ENCODE measurements around the gene CETN3. TPM values are rescaled to one million over a fixed set of nuclear protein-coding genes. Genes with fewer than 3 reads are reported as not detected.

CETN3 gene
- polyA plus RNA-seq = 34.6 TPM
- long read RNA-seq, donor 1, partial matches to known transcripts = 0 of 5 reads
- long read RNA-seq, donor 1, other reads (novel, unspliced or antisense) = 0 of 5 reads
- long read RNA-seq, donor 2, transcript CETN3-201 (5 exons, 2,432 nt) = major isoform, 20 of 23 reads
- long read RNA-seq, donor 2, partial matches to known transcripts = 0 of 23 reads
- long read RNA-seq, donor 2, other reads (novel, unspliced or antisense) = 0 of 23 reads
- long read RNA-seq, donor 3, transcript CETN3-201 (5 exons, 2,432 nt) = major isoform, 24 of 31 reads
- long read RNA-seq, donor 3, partial matches to known transcripts = 0 of 31 reads
- long read RNA-seq, donor 3, other reads (novel, unspliced or antisense) = 0 of 31 reads
- long read RNA-seq, donor 4 = 0 reads
- long read RNA-seq, donor 5, transcript CETN3-201 (5 exons, 2,432 nt) = major isoform, 16 of 20 reads
- long read RNA-seq, donor 5, partial matches to known transcripts = 0 of 20 reads
- long read RNA-seq, donor 5, other reads (novel, unspliced or antisense) = 0 of 20 reads
- long read RNA-seq, donor 6, transcript CETN3-204 (4 exons, 867 nt) = minor isoform, 5 of 22 reads
- long read RNA-seq, donor 6, transcript CETN3-201 (5 exons, 2,432 nt) = major isoform, 16 of 22 reads
- long read RNA-seq, donor 6, partial matches to known transcripts = 0 of 22 reads
- long read RNA-seq, donor 6, other reads (novel, unspliced or antisense) = 0 of 22 reads
- long read RNA-seq, donor 7, transcript CETN3-201 (5 exons, 2,432 nt) = major isoform, 19 of 22 reads
- long read RNA-seq, donor 7, partial matches to known transcripts = 0 of 22 reads
- long read RNA-seq, donor 7, other reads (novel, unspliced or antisense) = 0 of 22 reads
- long read RNA-seq, donor 8, transcript CETN3-201 (5 exons, 2,432 nt) = major isoform, 26 of 33 reads
- long read RNA-seq, donor 8, transcript CETN3-204 (4 exons, 867 nt) = minor isoform, 7 of 33 reads
- long read RNA-seq, donor 8, partial matches to known transcripts = 0 of 33 reads
- long read RNA-seq, donor 8, other reads (novel, unspliced or antisense) = 0 of 33 reads
- long read RNA-seq, donor 9, transcript CETN3-201 (5 exons, 2,432 nt) = major isoform, 21 of 27 reads
- long read RNA-seq, donor 9, partial matches to known transcripts = 0 of 27 reads
- long read RNA-seq, donor 9, other reads (novel, unspliced or antisense) = 0 of 27 reads
- long read RNA-seq, donor 10, transcript CETN3-201 (5 exons, 2,432 nt) = major isoform, 33 of 40 reads
- long read RNA-seq, donor 10, transcript CETN3-205 (3 exons, 664 nt) = minor isoform, 5 of 40 reads
- long read RNA-seq, donor 10, partial matches to known transcripts = 0 of 40 reads
- long read RNA-seq, donor 10, other reads (novel, unspliced or antisense) = 0 of 40 reads
- long read RNA-seq, donor 11, transcript CETN3-201 (5 exons, 2,432 nt) = major isoform, 16 of 18 reads
- long read RNA-seq, donor 11, partial matches to known transcripts = 0 of 18 reads
- long read RNA-seq, donor 11, other reads (novel, unspliced or antisense) = 0 of 18 reads

- WGBS (ENCODE audit: insufficient coverage, low lambda C conversion rate) = no CpG with 5 or more reads among the region's 51 CpGs
- Histone ChIP-seq H3K9me3 (ENCODE audit: control insufficient read depth, low read depth, low read length) (no peaks in the 10 kb centered on the region), H3K4me1 (ENCODE audit: control insufficient read depth, insufficient read depth, low read length) (peaks cover 6% of the 10 kb centered on the region), H3K27ac (ENCODE audit: low read length) (peak within 1 kb of the TSS; percentile 99), H3K4me3 (ENCODE audit: low read length) (peak within 1 kb of the TSS; percentile 94), H3K27me3 (ENCODE audit: control insufficient read depth, insufficient read depth, low read length) (no peaks in the 10 kb centered on the region), H3K36me3 (ENCODE audit: control insufficient read depth, insufficient read depth, low read length) (no peaks in the 10 kb centered on the region)
- DNase-seq = peak; percentile 91 to 95
Measured at GRCh38 chr5:90409318-90410177, at the start of gene CETN3. Gene CETN3 (minus strand): TSS chr5:90409756. CDS start chr5:90409661, 95 bp downstream.

GRCh38 chr5:90446961-90447360 is 37.4 kb upstream of the CETN3 start:
- no peaks in the 10 kb centered on the region for H3K36me3 ChIP-seq (ENCODE audit: control insufficient read depth, insufficient read depth, low read length)
- no peaks in the 10 kb centered on the region for H3K9me3 ChIP-seq (ENCODE audit: control insufficient read depth, low read depth, low read length)
- H3K27me3 ChIP-seq (ENCODE audit: control insufficient read depth, insufficient read depth, low read length) = no peaks in the 10 kb centered on the region
- H3K4me3 ChIP-seq (ENCODE audit: low read length) = no peak overlapping the region
- H3K27ac ChIP-seq (ENCODE audit: low read length) = no peak overlapping the region
- no peaks in the 10 kb centered on the region for H3K4me1 ChIP-seq (ENCODE audit: control insufficient read depth, insufficient read depth, low read length)
- no peak for DNase-seq

GRCh38 chr5:90440644-90441043 is 31.1 kb upstream of the CETN3 start:
- peaks cover 2% of the 10 kb centered on the region for H3K4me1 ChIP-seq (ENCODE audit: control insufficient read depth, insufficient read depth, low read length)
- H3K36me3 ChIP-seq (ENCODE audit: control insufficient read depth, insufficient read depth, low read length) = no peaks in the 10 kb centered on the region
- no peaks in the 10 kb centered on the region for H3K9me3 ChIP-seq (ENCODE audit: control insufficient read depth, low read depth, low read length)
- H3K27ac ChIP-seq (ENCODE audit: low read length) = no peak overlapping the region
- DNase-seq = no peak
- no peaks in the 10 kb centered on the region for H3K27me3 ChIP-seq (ENCODE audit: control insufficient read depth, insufficient read depth, low read length)
- 43% methylated on average over 1 of the region's 2 CpGs for WGBS (ENCODE audit: insufficient coverage, low lambda C conversion rate)
- no peak overlapping the region for H3K4me3 ChIP-seq (ENCODE audit: low read length)

GRCh38 chr5:90438100-90438499 is 28.5 kb upstream of the CETN3 start:
- no CpG with 5 or more reads among the region's 1 CpG for WGBS (ENCODE audit: insufficient coverage, low lambda C conversion rate)

GRCh38 chr5:90437663-90438062 is 28.1 kb upstream of the CETN3 start:
- Histone ChIP-seq H3K4me3 (ENCODE audit: low read length) (no peak overlapping the region), H3K4me1 (ENCODE audit: control insufficient read depth, insufficient read depth, low read length) (peaks cover 2% of the 10 kb centered on the region), H3K9me3 (ENCODE audit: control insufficient read depth, low read depth, low read length) (no peaks in the 10 kb centered on the region), H3K27ac (ENCODE audit: low read length) (no peak overlapping the region), H3K36me3 (ENCODE audit: control insufficient read depth, insufficient read depth, low read length) (no peaks in the 10 kb centered on the region), H3K27me3 (ENCODE audit: control insufficient read depth, insufficient read depth, low read length) (no peaks in the 10 kb centered on the region)
- DNase-seq = no peak

More at GRCh38 chr5:90438100-90438499, 28.5 kb upstream of the CETN3 start:
- DNase-seq = no peak
- no peaks in the 10 kb centered on the region for H3K36me3 ChIP-seq (ENCODE audit: control insufficient read depth, insufficient read depth, low read length)
- H3K27ac ChIP-seq (ENCODE audit: low read length) = no peak overlapping the region
- H3K4me1 ChIP-seq (ENCODE audit: control insufficient read depth, insufficient read depth, low read length) = peaks cover 2% of the 10 kb centered on the region
- no peaks in the 10 kb centered on the region for H3K27me3 ChIP-seq (ENCODE audit: control insufficient read depth, insufficient read depth, low read length)
- no peaks in the 10 kb centered on the region for H3K9me3 ChIP-seq (ENCODE audit: control insufficient read depth, low read depth, low read length)
- H3K4me3 ChIP-seq (ENCODE audit: low read length) = no peak overlapping the region

DNA sequence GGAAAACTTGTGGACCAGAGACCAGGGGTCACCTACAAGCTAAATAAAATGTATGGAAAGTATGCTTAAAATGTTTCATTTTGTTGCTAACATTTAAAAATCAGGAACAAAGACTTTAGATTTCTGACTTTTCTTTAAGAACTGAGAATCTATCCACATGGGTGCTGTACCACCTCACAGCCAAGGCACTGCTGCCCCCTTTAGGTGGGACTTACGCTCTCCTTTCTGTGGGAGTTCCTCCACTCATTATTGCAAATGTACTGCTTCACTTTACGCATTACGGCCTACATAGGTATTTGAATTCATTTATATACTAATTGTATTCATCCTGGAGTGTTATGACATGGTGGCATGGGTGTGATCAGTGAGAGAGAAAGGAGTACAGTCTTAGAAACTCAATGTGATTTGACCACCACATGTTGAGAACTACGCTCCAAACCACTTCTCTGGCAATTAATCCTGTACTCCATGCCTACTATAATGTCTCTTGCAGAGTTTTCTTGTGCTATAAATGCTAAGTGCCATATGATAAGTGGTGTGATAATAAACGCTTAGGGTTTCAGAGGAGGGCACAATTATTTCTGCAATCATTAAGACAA is 24.7 kb upstream of the CETN3 start:
- no CpG with 5 or more reads among the region's 5 CpGs for WGBS (ENCODE audit: insufficient coverage, low lambda C conversion rate)
- Histone ChIP-seq H3K4me3 (ENCODE audit: low read length) (no peak overlapping the region), H3K4me1 (ENCODE audit: control insufficient read depth, insufficient read depth, low read length) (no peaks in the 10 kb centered on the region), H3K27me3 (ENCODE audit: control insufficient read depth, insufficient read depth, low read length) (no peaks in the 10 kb centered on the region), H3K9me3 (ENCODE audit: control insufficient read depth, low read depth, low read length) (no peaks in the 10 kb centered on the region), H3K36me3 (ENCODE audit: control insufficient read depth, insufficient read depth, low read length) (no peaks in the 10 kb centered on the region), H3K27ac (ENCODE audit: low read length) (no peak overlapping the region)
- peak in 1 of 2 donors; percentile 13 for DNase-seq

DNA sequence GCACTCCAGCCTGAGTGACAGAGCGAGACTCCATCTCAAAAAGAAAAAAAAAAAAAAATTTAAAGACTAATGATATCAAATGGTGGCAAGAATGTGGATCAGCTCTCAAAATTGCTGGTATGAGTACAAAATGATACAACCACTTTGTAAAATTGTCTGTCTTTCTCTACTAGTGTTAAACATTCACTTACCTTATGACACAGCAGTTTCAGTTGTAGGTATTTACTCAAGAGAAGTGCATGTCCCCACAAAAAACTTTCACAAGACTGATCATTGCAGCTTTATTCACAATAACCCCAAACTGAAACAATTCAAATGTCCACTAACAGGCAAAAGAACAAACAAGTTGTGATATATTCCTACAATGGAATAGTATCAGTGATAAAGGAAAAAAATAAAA is 14.7 kb upstream of the CETN3 start:
- Histone ChIP-seq H3K4me1 (ENCODE audit: control insufficient read depth, insufficient read depth, low read length) (no peaks in the 10 kb centered on the region), H3K4me3 (ENCODE audit: low read length) (no peak overlapping the region), H3K27me3 (ENCODE audit: control insufficient read depth, insufficient read depth, low read length) (peaks cover 3% of the 10 kb centered on the region), H3K9me3 (ENCODE audit: control insufficient read depth, low read depth, low read length) (no peaks in the 10 kb centered on the region), H3K36me3 (ENCODE audit: control insufficient read depth, insufficient read depth, low read length) (no peaks in the 10 kb centered on the region), H3K27ac (ENCODE audit: low read length) (no peak overlapping the region)
- DNase-seq = no peak
- no CpG with 5 or more reads among the region's 1 CpG for WGBS (ENCODE audit: insufficient coverage, low lambda C conversion rate)

- Histone ChIP-seq H3K27me3 (ENCODE audit: control insufficient read depth, insufficient read depth, low read length) (peaks cover 3% of the 10 kb centered on the region), H3K9me3 (ENCODE audit: control insufficient read depth, low read depth, low read length) (no peaks in the 10 kb centered on the region), H3K4me3 (ENCODE audit: low read length) (no peak overlapping the region), H3K27ac (ENCODE audit: low read length) (no peak overlapping the region), H3K36me3 (ENCODE audit: control insufficient read depth, insufficient read depth, low read length) (no peaks in the 10 kb centered on the region), H3K4me1 (ENCODE audit: control insufficient read depth, insufficient read depth, low read length) (no peaks in the 10 kb centered on the region)
- DNase-seq = no peak
- WGBS (ENCODE audit: insufficient coverage, low lambda C conversion rate) = 24% methylated on average over 2 of the region's 4 CpGs
Measured at GRCh38 chr5:90421136-90421535, 11.6 kb upstream of the CETN3 start.

DNA sequence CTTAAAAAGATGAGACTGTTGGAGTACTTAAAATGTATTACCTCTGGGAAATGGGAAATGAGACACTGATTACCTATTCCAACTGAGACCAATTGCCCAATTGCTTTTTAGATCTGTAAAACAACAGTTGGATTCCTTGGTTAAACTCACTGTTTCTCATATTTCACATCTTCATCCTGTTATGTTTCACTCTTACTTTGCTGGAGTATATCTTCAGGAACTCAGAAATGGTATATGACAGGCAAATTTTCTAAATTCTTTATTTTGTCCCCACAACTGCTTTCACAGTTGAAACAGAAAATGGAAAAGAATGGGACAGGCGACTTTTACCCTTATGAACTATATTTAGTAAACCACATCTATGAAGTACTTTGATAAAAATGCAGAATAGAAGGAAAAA is 8.7 kb upstream of the CETN3 start:
- Histone ChIP-seq H3K4me3 (ENCODE audit: low read length) (no peak overlapping the region), H3K27me3 (ENCODE audit: control insufficient read depth, insufficient read depth, low read length) (peaks cover 3% of the 10 kb centered on the region), H3K4me1 (ENCODE audit: control insufficient read depth, insufficient read depth, low read length) (no peaks in the 10 kb centered on the region), H3K36me3 (ENCODE audit: control insufficient read depth, insufficient read depth, low read length) (no peaks in the 10 kb centered on the region), H3K9me3 (ENCODE audit: control insufficient read depth, low read depth, low read length) (no peaks in the 10 kb centered on the region), H3K27ac (ENCODE audit: low read length) (no peak overlapping the region)
- no peak for DNase-seq
- WGBS (ENCODE audit: insufficient coverage, low lambda C conversion rate) = no CpG with 5 or more reads among the region's 1 CpG
